ENCODE measurements around the gene P4HA2. TPM values are rescaled to one million over a fixed set of nuclear protein-coding genes. Genes with fewer than 3 reads are reported as not detected.

The P4HA2 gene
- total and polyA plus RNA-seq, 2 experiments from 2014 or later: 5.9 to 8.0 TPM

DNA sequence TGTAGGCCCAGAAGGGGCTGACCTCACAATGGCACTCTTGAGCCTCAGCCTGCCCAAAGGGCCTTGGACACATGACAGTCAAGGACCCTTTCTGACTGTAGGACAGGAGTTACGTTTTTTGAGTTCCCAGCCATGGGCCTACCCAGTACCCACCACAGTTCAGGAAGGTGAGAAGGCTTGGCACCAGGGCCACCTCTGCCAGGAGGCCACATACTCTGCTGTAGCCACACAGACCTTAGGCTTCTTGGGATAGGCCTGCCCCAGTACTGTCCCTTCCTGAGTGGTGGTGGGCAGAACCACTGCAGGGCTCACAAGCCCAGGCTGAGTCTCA is 42.6 kb upstream of the P4HA2 start:
- H3F3A ChIP-seq (replicated peaks; ENCODE audit: low read depth): peaks cover 5% of the 10 kb centered on the region; the same call in 1 of the 2 replicates
- no peaks in the 10 kb centered on the region for H3K27me3 ChIP-seq (ENCODE audit: insufficient read depth)
- no peak overlapping the region for H3K27ac Mint-ChIP-seq
- no peaks in the 10 kb centered on the region for H3K36me3 Mint-ChIP-seq (ENCODE audit: low read depth)
- no peaks in the 10 kb centered on the region for H3K36me3 ChIP-seq (ENCODE audit: insufficient read depth)
- no peaks in the 10 kb centered on the region for H4K20me1 ChIP-seq (replicated peaks; ENCODE audit: insufficient read depth)
- H3K27me3 Mint-ChIP-seq (ENCODE audit: insufficient read depth, low read depth, poor library complexity): peaks cover 6% of the 10 kb centered on the region
- no peak overlapping the region for H3K4me3 ChIP-seq
- no peak for DNase-seq (ENCODE audit: low spot score)
- H3K27ac ChIP-seq (ENCODE audit: low read depth): no peak overlapping the region
- no peak overlapping the region for H2AFZ ChIP-seq
- H3K9me3 Mint-ChIP-seq: no peaks in the 10 kb centered on the region
- H3K9me2 ChIP-seq (ENCODE audit: insufficient read depth): no peaks in the 10 kb centered on the region
- peaks cover 18% of the 10 kb centered on the region for H3K4me1 Mint-ChIP-seq
- H3K4me2 ChIP-seq: no peak overlapping the region
- TF ChIP-seq EZH2phosphoT487 (IDR thresholded peaks at IDR 0.05; ENCODE audit: unreplicated experiment) (no peak), POLR2AphosphoS5 (IDR thresholded peaks at IDR 0.05; ENCODE audit: low read depth) (no peak), CREB1 (CRISPR knock-in tag; IDR thresholded peaks at IDR 0.05; ENCODE audit: low read depth) (no peak), NANOG (IDR thresholded peaks at IDR 0.05; ENCODE audit: borderline replicate concordance) (no peak), ZNF114 (CRISPR knock-in tag; IDR thresholded peaks at IDR 0.05) (no peak), ZNF331 (CRISPR knock-in tag; IDR thresholded peaks at IDR 0.05; ENCODE audit: low read depth) (no peak)
- TF ChIP-seq, protein P1, sequence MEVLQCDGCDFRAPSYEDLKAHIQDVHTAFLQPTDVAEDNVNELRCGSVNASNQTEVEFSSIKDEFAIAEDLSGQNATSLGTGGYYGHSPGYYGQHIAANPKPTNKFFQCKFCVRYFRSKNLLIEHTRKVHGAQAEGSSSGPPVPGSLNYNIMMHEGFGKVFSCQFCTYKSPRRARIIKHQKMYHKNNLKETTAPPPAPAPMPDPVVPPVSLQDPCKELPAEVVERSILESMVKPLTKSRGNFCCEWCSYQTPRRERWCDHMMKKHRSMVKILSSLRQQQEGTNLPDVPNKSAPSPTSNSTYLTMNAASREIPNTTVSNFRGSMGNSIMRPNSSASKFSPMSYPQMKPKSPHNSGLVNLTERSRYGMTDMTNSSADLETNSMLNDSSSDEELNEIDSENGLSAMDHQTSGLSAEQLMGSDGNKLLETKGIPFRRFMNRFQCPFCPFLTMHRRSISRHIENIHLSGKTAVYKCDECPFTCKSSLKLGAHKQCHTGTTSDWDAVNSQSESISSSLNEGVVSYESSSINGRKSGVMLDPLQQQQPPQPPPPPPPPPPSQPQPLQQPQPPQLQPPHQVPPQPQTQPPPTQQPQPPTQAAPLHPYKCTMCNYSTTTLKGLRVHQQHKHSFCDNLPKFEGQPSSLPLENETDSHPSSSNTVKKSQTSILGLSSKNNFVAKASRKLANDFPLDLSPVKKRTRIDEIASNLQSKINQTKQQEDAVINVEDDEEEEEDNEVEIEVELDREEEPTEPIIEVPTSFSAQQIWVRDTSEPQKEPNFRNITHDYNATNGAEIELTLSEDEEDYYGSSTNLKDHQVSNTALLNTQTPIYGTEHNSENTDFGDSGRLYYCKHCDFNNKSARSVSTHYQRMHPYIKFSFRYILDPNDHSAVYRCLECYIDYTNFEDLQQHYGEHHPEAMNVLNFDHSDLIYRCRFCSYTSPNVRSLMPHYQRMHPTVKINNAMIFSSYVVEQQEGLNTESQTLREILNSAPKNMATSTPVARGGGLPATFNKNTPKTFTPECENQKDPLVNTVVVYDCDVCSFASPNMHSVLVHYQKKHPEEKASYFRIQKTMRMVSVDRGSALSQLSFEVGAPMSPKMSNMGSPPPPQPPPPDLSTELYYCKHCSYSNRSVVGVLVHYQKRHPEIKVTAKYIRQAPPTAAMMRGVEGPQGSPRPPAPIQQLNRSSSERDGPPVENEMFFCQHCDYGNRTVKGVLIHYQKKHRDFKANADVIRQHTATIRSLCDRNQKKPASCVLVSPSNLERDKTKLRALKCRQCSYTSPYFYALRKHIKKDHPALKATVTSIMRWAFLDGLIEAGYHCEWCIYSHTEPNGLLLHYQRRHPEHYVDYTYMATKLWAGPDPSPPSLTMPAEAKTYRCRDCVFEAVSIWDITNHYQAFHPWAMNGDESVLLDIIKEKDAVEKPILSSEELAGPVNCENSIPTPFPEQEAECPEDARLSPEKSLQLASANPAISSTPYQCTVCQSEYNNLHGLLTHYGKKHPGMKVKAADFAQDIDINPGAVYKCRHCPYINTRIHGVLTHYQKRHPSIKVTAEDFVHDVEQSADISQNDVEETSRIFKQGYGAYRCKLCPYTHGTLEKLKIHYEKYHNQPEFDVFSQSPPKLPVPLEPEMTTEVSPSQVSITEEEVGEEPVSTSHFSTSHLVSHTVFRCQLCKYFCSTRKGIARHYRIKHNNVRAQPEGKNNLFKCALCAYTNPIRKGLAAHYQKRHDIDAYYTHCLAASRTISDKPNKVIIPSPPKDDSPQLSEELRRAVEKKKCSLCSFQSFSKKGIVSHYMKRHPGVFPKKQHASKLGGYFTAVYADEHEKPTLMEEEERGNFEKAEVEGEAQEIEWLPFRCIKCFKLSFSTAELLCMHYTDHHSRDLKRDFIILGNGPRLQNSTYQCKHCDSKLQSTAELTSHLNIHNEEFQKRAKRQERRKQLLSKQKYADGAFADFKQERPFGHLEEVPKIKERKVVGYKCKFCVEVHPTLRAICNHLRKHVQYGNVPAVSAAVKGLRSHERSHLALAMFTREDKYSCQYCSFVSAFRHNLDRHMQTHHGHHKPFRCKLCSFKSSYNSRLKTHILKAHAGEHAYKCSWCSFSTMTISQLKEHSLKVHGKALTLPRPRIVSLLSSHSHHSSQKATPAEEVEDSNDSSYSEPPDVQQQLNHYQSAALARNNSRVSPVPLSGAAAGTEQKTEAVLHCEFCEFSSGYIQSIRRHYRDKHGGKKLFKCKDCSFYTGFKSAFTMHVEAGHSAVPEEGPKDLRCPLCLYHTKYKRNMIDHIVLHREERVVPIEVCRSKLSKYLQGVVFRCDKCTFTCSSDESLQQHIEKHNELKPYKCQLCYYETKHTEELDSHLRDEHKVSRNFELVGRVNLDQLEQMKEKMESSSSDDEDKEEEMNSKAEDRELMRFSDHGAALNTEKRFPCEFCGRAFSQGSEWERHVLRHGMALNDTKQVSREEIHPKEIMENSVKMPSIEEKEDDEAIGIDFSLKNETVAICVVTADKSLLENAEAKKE (CRISPR knock-in tag; IDR thresholded peaks at IDR 0.05): no peak
- TF ChIP-seq, protein P2, sequence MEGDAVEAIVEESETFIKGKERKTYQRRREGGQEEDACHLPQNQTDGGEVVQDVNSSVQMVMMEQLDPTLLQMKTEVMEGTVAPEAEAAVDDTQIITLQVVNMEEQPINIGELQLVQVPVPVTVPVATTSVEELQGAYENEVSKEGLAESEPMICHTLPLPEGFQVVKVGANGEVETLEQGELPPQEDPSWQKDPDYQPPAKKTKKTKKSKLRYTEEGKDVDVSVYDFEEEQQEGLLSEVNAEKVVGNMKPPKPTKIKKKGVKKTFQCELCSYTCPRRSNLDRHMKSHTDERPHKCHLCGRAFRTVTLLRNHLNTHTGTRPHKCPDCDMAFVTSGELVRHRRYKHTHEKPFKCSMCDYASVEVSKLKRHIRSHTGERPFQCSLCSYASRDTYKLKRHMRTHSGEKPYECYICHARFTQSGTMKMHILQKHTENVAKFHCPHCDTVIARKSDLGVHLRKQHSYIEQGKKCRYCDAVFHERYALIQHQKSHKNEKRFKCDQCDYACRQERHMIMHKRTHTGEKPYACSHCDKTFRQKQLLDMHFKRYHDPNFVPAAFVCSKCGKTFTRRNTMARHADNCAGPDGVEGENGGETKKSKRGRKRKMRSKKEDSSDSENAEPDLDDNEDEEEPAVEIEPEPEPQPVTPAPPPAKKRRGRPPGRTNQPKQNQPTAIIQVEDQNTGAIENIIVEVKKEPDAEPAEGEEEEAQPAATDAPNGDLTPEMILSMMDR (conservative IDR thresholded peaks at IDR 0.05; ENCODE audit: low read depth in 2 of 2): no peak
- no peak overlapping the region for H3K4me3 Mint-ChIP-seq
- no peaks in the 10 kb centered on the region for H3K79me2 ChIP-seq (replicated peaks; ENCODE audit: insufficient read depth)
- no peaks in the 10 kb centered on the region for H3K4me1 ChIP-seq (ENCODE audit: insufficient read depth)
- no peak for ATAC-seq

Data from GM23338 (cell line).